SK-N-SH (cell line): ENCODE results near the gene VDAC1. TPM values are rescaled to one million over a fixed set of nuclear protein-coding genes. Genes with fewer than 3 reads are reported as not detected.

Source experiments
- CTCF ChIA-PET: fragments of 300-600, 350-600 bp; formaldehyde crosslinking; extraction: SDS; loops from one replicate; lab custom pipeline; 2021; lab: Yijun Ruan, JAX
- POLR2A ChIA-PET: fragments of 350-600 bp; sonication (Branson Sonifier 250); formaldehyde crosslinking; extraction: SDS; loops from one replicate; lab custom pipeline; 2020; ENCODE audit warnings: antibody characterized with exemption, inconsistent platforms; lab: Yijun Ruan, JAX
- DNase-seq: peaks from one replicate; pipeline ENCODE4 v3.0.0; 2012
- H2AFZ ChIP-seq: fragments of 200-600 bp; sonication (generic); 2 replicates; pipeline ENCODE4 v1.8.1; 2016; ENCODE audit warnings: antibody characterized with exemption, mild to moderate bottlenecking, low read depth
- H3F3A ChIP-seq: fragments of 200-600 bp; sonication (generic); replicated peaks from 2 replicates; pipeline ENCODE3; 2016; ENCODE audit warnings: antibody characterized with exemption, mild to moderate bottlenecking; ENCODE audit not compliant: insufficient read depth
- H3K27ac ChIP-seq, 2 experiments: fragments of 200-500 bp in 1 of 2; fragments of 200-600 bp in 1 of 2; sonication (Bioruptor generic) in 1 of 2; sonication (generic), shearing (Covaris generic) in 1 of 2; 2 replicates each; pipeline versions ENCODE4 v1.5.1 to v1.6.1; 2014 to 2016; ENCODE audit warnings: low read depth in 2 of 2, inconsistent platforms in 1 of 2, low read length in 1 of 2, mild to moderate bottlenecking in 1 of 2, mixed read lengths in 1 of 2
- H3K27me3 ChIP-seq: fragments of 200-600 bp; sonication (generic), shearing (Covaris generic); 2 replicates; pipeline ENCODE4 v1.6.1; 2016; ENCODE audit warnings: mixed run types; ENCODE audit not compliant: insufficient read depth
- H3K36me3 ChIP-seq, 2 experiments: fragments of 200-500 bp in 1 of 2; fragments of 200-600 bp in 1 of 2; sonication (Bioruptor generic) in 1 of 2; sonication (generic) in 1 of 2; replicated peaks in 1 of 2; 2 replicates each; pipeline versions ENCODE3 to v1.5.1; 2014 to 2016; ENCODE audit warnings: low read length in 1 of 2, mild to moderate bottlenecking in 1 of 2; ENCODE audit not compliant: insufficient read depth in 2 of 2, control insufficient read depth in 1 of 2
- H3K4me1 ChIP-seq, 2 experiments: fragments of 200-500 bp in 1 of 2; fragments of 200-600 bp in 1 of 2; sonication (Bioruptor generic) in 1 of 2; sonication (generic), shearing (Covaris generic) in 1 of 2; 2 replicates each; pipeline versions ENCODE4 v1.5.1 to v1.6.1; 2014 to 2016; ENCODE audit warnings: low read depth in 1 of 2, low read length in 1 of 2, mixed run types in 1 of 2; ENCODE audit not compliant: insufficient read depth in 2 of 2, control insufficient read depth in 1 of 2
- H3K4me2 ChIP-seq: fragments of 200-600 bp; sonication (generic), shearing (Covaris generic); 2 replicates; pipeline ENCODE4 v1.6.1; 2017; ENCODE audit warnings: mixed run types
- H3K4me3 ChIP-seq, 2 experiments: fragments of 200-500 bp in 1 of 2; fragments of 200-600 bp in 1 of 2; sonication (Bioruptor generic) in 1 of 2; sonication (generic), shearing (Covaris generic) in 1 of 2; 2 replicates each; pipeline versions ENCODE4 v1.5.1 to v1.8.1; 2014 to 2016; ENCODE audit warnings: low read depth in 2 of 2, inconsistent platforms in 1 of 2, low read length in 1 of 2, mild to moderate bottlenecking in 1 of 2, mixed read lengths in 1 of 2, moderate library complexity in 1 of 2
- H3K79me2 ChIP-seq: fragments of 200-600 bp; sonication (generic); 2 replicates; pipeline ENCODE4 v1.8.1; 2017; ENCODE audit warnings: mild to moderate bottlenecking; ENCODE audit not compliant: insufficient read depth
- H3K9ac ChIP-seq: fragments of 200-600 bp; sonication (generic); 2 replicates; pipeline ENCODE4 v1.6.1; 2017; ENCODE audit warnings: mixed run types
- H3K9me2 ChIP-seq: fragments of 200-600 bp; sonication (generic); 2 replicates; pipeline ENCODE4 v1.6.1; 2017; ENCODE audit warnings: mixed run types
- H3K9me3 ChIP-seq: fragments of 200-600 bp; sonication (generic); 2 replicates; pipeline ENCODE4 v1.6.1; 2017; ENCODE audit warnings: mixed run types, mild to moderate bottlenecking, moderate library complexity
- H4K20me1 ChIP-seq: fragments of 200-600 bp; sonication (generic); 2 replicates; pipeline ENCODE4 v1.6.1; 2017; ENCODE audit warnings: mild to moderate bottlenecking, mixed run types; ENCODE audit not compliant: insufficient read depth
- CHD2 ChIP-seq: fragments of 150-350 bp; IDR thresholded peaks from 2 replicates; pipeline ENCODE4 v1.6.1; 2018; ENCODE audit warnings: low read length; ENCODE audit not compliant: partially characterized antibody
- CTCF ChIP-seq: fragments of 200-600 bp; sonication (generic); IDR thresholded peaks from 2 replicates; pipeline ENCODE4 v1.6.1; 2017; ENCODE audit warnings: antibody characterized with exemption, mild to moderate bottlenecking, moderate library complexity
- ELF1 ChIP-seq: IDR thresholded peaks from 2 replicates; pipeline ENCODE4 v1.4.0; 2012
- EZH2phosphoT487 ChIP-seq: fragments of 200-600 bp; sonication (generic); IDR thresholded peaks from 2 replicates; pipeline ENCODE4 v1.6.1; 2017; ENCODE audit warnings: low read depth, mixed run types, mild to moderate bottlenecking, antibody characterized with exemption, moderate library complexity, borderline replicate concordance
- FOXJ3 ChIP-seq: sonication (generic); formaldehyde crosslinking; IDR thresholded peaks from 2 replicates; pipeline ENCODE4 v1.5.1; 2020; ENCODE audit warnings: mild to moderate bottlenecking, missing genetic modification reagents
- GABPA ChIP-seq: IDR thresholded peaks from 2 replicates; pipeline ENCODE4 v1.4.0; 2012; ENCODE audit warnings: low read depth, mild to moderate bottlenecking
- IRF3 ChIP-seq: fragments of 150-350 bp; IDR thresholded peaks from 2 replicates; pipeline ENCODE4 v1.6.1; 2016; ENCODE audit warnings: mild to moderate bottlenecking, low read depth, low read length
- MAX ChIP-seq: IDR thresholded peaks from 2 replicates; pipeline ENCODE4 v1.4.0; 2012; ENCODE audit warnings: low read depth
- MXI1 ChIP-seq: IDR thresholded peaks from 2 replicates; pipeline ENCODE4 v1.6.1; 2012; ENCODE audit warnings: mild to moderate bottlenecking, low read depth, low read length, improper control_type of control experiment
- NFIC ChIP-seq: IDR thresholded peaks from 2 replicates; pipeline ENCODE4 v1.4.0; 2012; ENCODE audit warnings: borderline replicate concordance
- NRF1 ChIP-seq: IDR thresholded peaks from 2 replicates; pipeline ENCODE4 v1.6.1; 2012; ENCODE audit warnings: low read depth, mild to moderate bottlenecking, low read length
- POLR2AphosphoS5 ChIP-seq: IDR thresholded peaks from 2 replicates; pipeline ENCODE4 v1.6.1; 2012; ENCODE audit warnings: low read depth, low read length
- RAD21 ChIP-seq: IDR thresholded peaks from 2 replicates; pipeline ENCODE4 v1.6.1; 2012; ENCODE audit warnings: mild to moderate bottlenecking, low read length
- RCOR1 ChIP-seq: fragments of 150-350 bp; IDR thresholded peaks from 2 replicates; pipeline ENCODE4 v1.6.1; 2017; ENCODE audit warnings: antibody characterized with exemption, low read length
- RFX5 ChIP-seq: IDR thresholded peaks from 2 replicates; pipeline ENCODE4 v1.6.1; 2012; ENCODE audit warnings: mild to moderate bottlenecking, improper control_type of control experiment, low read length
- SIN3A ChIP-seq: IDR thresholded peaks from 2 replicates; pipeline ENCODE4 v1.6.1; 2012; ENCODE audit warnings: low read depth, mild to moderate bottlenecking, low read length, moderate library complexity, borderline replicate concordance
- TAF1 ChIP-seq: IDR thresholded peaks from 2 replicates; pipeline ENCODE4 v1.6.1; 2012; ENCODE audit warnings: low read depth, mild to moderate bottlenecking, low read length, moderate library complexity, borderline replicate concordance
- TEAD4 ChIP-seq: IDR thresholded peaks from 2 replicates; pipeline ENCODE4 v1.4.0; 2012; ENCODE audit warnings: mild to moderate bottlenecking, borderline replicate concordance; ENCODE audit not compliant: insufficient read depth
- YY1 ChIP-seq: IDR thresholded peaks from 2 replicates; pipeline ENCODE4 v1.4.0; 2012; ENCODE audit warnings: low read depth, mild to moderate bottlenecking
- WGBS: methylation state at CpG from one replicate; pipeline ENCODE4 v1.1.6; 2017; ENCODE audit warnings: low lambda C conversion rate; 5-methylcytosine and 5-hydroxymethylcytosine counted together
- polyA plus RNA-seq, 3 experiments: library from polyadenylated mRNA; depleted of rRNA; stranded (reverse); fragments of >200 nt; gene quantifications; 2 replicates each; pipeline ENCODE4 v1.2.3, GENCODE V29; 2012
- TF ChIP-seq, protein P1 (sequence below): IDR thresholded peaks from 2 replicates; pipeline ENCODE4 v1.4.0; 2012; ENCODE audit warnings: low read depth, borderline replicate concordance
- TF ChIP-seq, protein P2 (sequence below): IDR thresholded peaks from 2 replicates; pipeline ENCODE4 v1.4.0; 2012; ENCODE audit warnings: low read depth, borderline replicate concordance
- TF ChIP-seq, protein P3 (sequence below): IDR thresholded peaks from 2 replicates; pipeline ENCODE4; 2012

Gene VDAC1
- polyA plus RNA-seq, 1 of the 3 experiments (the other 2 are of a cell fraction) = 166 TPM

GRCh38 chr5:133968204-133968980, 36.4 kb downstream of the VDAC1 start, which contains the start of gene C5orf15:
Gene C5orf15 (minus strand): TSS chr5:133968625. CDS start chr5:133968584, 41 bp downstream.
- Histone ChIP-seq H3K27ac (peak within 1 kb of the TSS; percentile 83 to 90), H4K20me1 (no peaks in the 10 kb centered on the region), H3K79me2 (peaks cover 57% of the 10 kb centered on the region), H3K36me3 (peaks cover 17 to 35% of the 10 kb centered on the region in 2 experiments), H3K27me3 (no peaks in the 10 kb centered on the region), H3K9me2 (no peaks in the 10 kb centered on the region), H2AFZ (peak within 1 kb of the TSS; percentile 86), H3K9me3 (peaks cover 2% of the 10 kb centered on the region; the same call in 1 of the 2 replicates), H3K9ac (peak within 1 kb of the TSS; percentile 97), H3K4me3 (peak within 1 kb of the TSS; percentile 81 to 97), H3K4me2 (peak within 1 kb of the TSS; percentile 85), H3F3A (peaks cover 33% of the 10 kb centered on the region), H3K4me1 (peaks cover 8 to 13% of the 10 kb centered on the region in 2 experiments; a peak in 3 of 4 replicates)
- ChIA-PET CTCF (interaction anchor here (1.4 to 3.8 kb wide), 3 partner anchors 12 to 547 kb away, joined by 5 to 27 read pairs (median 7); no protein-coding TSS in a partner anchor), POLR2A (no interaction called here)
- DNase-seq = peak; percentile 90
- peak; percentile 54; the same call in 1 of the 2 replicates for TF ChIP-seq GABPA
- TF ChIP-seq RAD21 = no peak
- TF ChIP-seq RCOR1 = peak; percentile 57; the same call in 1 of the 2 replicates
- TF ChIP-seq NFIC = no peak
- no peak for TF ChIP-seq FOXJ3 (CRISPR knock-in tag)
- TF ChIP-seq CTCF = peak; percentile 14; the same call in 1 of the 2 replicates
- peak; percentile 86 for TF ChIP-seq ELF1
- TF ChIP-seq MAX = peak; percentile 1; the same call in 1 of the 2 replicates
- TF ChIP-seq SIN3A = peak; percentile 58; the same call in 1 of the 2 replicates
- 0 out of 2 replicates have a peak, but pooled peaks have one; percentile 36 for TF ChIP-seq NRF1
- no peak for TF ChIP-seq EZH2phosphoT487
- no peak for TF ChIP-seq TEAD4
- TF ChIP-seq, protein P1, sequence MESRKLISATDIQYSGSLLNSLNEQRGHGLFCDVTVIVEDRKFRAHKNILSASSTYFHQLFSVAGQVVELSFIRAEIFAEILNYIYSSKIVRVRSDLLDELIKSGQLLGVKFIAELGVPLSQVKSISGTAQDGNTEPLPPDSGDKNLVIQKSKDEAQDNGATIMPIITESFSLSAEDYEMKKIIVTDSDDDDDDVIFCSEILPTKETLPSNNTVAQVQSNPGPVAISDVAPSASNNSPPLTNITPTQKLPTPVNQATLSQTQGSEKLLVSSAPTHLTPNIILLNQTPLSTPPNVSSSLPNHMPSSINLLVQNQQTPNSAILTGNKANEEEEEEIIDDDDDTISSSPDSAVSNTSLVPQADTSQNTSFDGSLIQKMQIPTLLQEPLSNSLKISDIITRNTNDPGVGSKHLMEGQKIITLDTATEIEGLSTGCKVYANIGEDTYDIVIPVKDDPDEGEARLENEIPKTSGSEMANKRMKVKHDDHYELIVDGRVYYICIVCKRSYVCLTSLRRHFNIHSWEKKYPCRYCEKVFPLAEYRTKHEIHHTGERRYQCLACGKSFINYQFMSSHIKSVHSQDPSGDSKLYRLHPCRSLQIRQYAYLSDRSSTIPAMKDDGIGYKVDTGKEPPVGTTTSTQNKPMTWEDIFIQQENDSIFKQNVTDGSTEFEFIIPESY = no peak
- no peak for TF ChIP-seq IRF3
- peak; percentile 63 for TF ChIP-seq RFX5
- TF ChIP-seq CHD2 = peak; percentile 73
- TF ChIP-seq, protein P2, sequence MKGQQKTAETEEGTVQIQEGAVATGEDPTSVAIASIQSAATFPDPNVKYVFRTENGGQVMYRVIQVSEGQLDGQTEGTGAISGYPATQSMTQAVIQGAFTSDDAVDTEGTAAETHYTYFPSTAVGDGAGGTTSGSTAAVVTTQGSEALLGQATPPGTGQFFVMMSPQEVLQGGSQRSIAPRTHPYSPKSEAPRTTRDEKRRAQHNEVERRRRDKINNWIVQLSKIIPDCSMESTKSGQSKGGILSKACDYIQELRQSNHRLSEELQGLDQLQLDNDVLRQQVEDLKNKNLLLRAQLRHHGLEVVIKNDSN = no peak
- TF ChIP-seq YY1 = peak; percentile 93
- TF ChIP-seq, protein P3, sequence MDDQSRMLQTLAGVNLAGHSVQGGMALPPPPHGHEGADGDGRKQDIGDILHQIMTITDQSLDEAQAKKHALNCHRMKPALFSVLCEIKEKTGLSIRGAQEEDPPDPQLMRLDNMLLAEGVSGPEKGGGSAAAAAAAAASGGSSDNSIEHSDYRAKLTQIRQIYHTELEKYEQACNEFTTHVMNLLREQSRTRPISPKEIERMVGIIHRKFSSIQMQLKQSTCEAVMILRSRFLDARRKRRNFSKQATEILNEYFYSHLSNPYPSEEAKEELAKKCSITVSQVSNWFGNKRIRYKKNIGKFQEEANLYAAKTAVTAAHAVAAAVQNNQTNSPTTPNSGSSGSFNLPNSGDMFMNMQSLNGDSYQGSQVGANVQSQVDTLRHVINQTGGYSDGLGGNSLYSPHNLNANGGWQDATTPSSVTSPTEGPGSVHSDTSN = no peak
- TF ChIP-seq TAF1 = peak; percentile 85
- peak; percentile 79; the same call in 1 of the 2 replicates for TF ChIP-seq MXI1
- peak; percentile 80 for TF ChIP-seq POLR2AphosphoS5
- WGBS = under 1% methylated on average over 23 of the region's 48 CpGs
